Choroid plexus epithelial cell (primary cell): ENCODE results near the gene RASGRF2.

Experiments
- DNase-seq: peaks from one replicate; pipeline ENCODE4 v3.0.0-alpha.2; 2010; ENCODE audit warnings: low read depth
- H3K4me3 ChIP-seq: 2 replicates; pipeline ENCODE4 v1.5.1; 2011; ENCODE audit warnings: low read depth, mild to moderate bottlenecking, control low read depth, low read length, moderate library complexity
- TF ChIP-seq, protein P1 (sequence below): conservative IDR thresholded peaks from 2 replicates; pipeline ENCODE4 v1.5.1; 2011; ENCODE audit warnings: low read depth, mild to moderate bottlenecking, control low read depth, inconsistent platforms, low read length, moderate library complexity

The RASGRF2 gene

DNA sequence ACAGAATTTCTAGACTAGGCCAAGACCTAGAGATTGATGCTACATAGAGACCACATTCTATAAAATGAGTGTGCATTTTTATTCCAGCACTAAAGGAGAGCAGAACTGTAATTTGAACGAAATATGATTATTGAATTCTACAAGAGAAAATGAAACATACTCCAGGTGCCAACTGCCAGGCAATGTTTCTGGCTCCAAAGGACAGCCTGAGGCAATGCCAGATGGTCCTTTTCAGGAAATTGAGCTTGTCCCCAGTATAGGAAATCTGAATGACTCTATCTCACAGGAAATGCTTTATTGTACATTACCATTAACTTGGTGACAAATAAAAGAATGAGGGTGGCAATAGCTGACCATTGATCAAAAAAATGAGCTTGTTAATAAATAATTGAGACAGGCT, 28.8 kb upstream of the RASGRF2 start:
- TF ChIP-seq, protein P1, sequence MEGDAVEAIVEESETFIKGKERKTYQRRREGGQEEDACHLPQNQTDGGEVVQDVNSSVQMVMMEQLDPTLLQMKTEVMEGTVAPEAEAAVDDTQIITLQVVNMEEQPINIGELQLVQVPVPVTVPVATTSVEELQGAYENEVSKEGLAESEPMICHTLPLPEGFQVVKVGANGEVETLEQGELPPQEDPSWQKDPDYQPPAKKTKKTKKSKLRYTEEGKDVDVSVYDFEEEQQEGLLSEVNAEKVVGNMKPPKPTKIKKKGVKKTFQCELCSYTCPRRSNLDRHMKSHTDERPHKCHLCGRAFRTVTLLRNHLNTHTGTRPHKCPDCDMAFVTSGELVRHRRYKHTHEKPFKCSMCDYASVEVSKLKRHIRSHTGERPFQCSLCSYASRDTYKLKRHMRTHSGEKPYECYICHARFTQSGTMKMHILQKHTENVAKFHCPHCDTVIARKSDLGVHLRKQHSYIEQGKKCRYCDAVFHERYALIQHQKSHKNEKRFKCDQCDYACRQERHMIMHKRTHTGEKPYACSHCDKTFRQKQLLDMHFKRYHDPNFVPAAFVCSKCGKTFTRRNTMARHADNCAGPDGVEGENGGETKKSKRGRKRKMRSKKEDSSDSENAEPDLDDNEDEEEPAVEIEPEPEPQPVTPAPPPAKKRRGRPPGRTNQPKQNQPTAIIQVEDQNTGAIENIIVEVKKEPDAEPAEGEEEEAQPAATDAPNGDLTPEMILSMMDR: no peak
- H3K4me3 ChIP-seq: no peak overlapping the region
- no peak for DNase-seq

DNA sequence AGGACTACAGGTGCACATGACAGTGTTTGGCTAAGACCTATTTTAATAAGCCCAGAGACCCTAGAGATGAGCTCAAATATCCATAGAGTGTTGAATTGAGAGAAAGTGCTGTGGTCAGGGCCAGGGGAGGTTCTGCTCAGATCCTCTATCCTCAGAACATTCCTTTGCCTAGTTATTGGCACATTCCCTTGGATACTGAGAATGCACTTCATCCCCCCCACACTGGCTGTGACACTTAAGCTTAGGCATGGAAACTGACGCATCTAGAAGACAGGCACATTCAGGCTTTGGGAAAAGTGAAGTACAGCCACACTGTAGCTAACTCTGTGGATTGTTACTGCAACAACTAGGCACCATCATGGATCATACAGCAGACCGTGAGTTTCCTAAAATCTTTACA, 27.1 kb upstream of the RASGRF2 start:
- DNase-seq: no peak

DNA sequence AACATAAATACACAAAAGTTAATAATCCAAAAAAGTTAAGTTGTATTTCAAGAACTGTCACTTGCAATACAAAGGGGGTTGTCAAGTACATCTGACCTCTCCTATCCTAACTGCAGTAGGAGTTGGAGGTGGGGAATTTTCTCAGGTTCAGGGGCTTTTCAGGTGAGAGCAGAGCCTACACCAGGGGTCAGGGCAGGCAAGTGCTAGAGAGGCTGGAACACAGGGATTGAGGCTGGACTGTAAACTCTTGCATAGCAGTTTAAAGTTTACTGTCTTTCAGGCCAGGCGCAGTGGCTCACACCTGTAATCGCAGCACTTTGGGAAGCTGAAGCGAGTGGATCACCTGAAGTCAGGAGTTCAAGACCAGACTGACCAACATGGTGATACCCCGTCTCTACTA, 25.4 kb upstream of the RASGRF2 start:
- no peak overlapping the region for H3K4me3 ChIP-seq
- TF ChIP-seq, protein P1: no peak

More for the DNA sequence above, 27.1 kb upstream of the RASGRF2 start:
- TF ChIP-seq, protein P1: no peak
- H3K4me3 ChIP-seq: no peak overlapping the region

DNA sequence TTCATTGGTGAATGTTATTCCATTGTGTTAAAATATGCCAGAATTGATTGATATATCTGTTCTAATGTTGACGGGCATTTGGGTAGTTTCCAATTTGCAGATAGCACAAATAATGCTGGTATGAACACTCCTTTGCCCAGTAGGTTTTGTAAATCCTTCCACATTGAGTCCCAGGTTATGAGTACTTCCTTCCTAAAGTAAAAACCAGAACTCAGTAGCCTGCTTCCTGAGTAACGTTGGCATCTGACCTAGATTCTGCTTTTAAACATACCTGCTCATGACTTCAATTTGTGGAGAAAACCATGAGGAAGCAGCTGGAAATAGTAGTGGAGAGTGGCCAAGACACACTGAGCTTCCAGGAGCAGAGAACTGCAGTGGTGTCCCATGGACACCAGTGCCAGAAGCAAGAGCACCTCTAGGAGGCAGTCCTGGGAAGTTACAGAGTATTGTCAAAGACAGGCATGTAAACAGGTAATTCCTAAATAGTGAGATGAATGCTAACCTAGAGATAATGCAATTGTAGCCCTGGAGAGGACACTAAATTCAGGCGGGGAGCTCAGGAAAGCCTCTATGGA, 24.3 kb upstream of the RASGRF2 start:
- TF ChIP-seq, protein P1: peak; percentile 42
- H3K4me3 ChIP-seq: no peak overlapping the region
- DNase-seq: no peak

More for the DNA sequence above, 25.4 kb upstream of the RASGRF2 start:
- no peak for DNase-seq

DNA sequence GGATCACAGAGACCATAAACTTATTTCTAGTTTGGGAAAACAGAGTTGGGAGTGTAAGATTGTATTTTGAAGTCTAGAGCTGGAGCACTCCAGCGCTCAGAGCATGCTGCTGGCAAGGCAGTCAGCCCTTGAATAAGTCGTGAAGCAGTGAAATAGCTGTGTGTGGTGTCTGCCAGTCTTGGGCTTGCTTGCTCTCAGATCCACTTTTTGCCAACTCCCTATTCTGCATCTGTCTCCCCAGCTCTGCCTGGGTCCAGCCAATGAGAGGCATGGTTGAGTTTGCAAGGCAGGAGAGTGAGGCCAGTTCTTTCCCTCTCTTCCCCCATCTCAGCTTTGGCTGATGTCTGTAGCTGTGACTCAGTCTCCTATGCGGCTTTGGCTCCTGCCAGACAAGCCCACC, 23.3 kb upstream of the RASGRF2 start:
- TF ChIP-seq, protein P1: no peak
- H3K4me3 ChIP-seq: no peak overlapping the region
- no peak for DNase-seq

DNA sequence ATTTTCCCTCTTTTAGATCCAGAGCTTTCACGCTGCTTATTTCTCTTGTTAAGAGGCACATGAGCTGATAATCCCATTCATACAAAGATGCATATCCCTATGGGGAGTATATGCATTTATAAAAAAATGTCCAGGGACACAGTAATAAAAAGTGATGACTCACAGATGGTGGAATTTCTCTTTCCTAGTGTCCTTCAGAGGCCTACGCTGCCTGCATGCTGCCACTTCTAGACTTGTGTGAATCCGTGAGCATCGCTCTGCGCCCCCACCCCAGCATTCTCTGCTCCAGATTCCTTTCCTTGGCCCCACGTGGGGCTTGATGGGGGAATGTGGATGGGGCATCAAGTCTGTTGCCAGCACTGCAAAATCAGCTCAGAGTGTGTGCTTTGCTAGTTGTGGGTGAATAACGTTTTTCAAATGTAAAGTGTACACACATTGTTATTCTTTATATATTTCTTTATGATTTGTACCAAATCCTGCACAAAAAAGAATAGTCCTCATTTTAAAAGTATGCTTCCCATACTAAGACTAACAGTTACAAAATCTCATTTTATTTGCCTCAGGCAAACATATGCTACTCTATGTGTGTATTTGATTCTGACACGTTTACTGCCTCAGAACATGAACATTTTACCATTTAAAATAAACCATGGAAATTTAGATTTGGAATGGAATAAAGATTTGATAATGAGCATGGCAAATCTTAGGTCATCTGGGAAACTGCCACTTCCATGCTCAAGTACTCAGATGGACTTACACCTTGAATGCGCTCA, 22.4 kb upstream of the RASGRF2 start:
- DNase-seq: no peak

More for the DNA sequence above, 22.4 kb upstream of the RASGRF2 start:
- TF ChIP-seq, protein P1: no peak
- H3K4me3 ChIP-seq: no peak overlapping the region
